A673 (cell line): ENCODE data around the gene TTYH3. TPM values are rescaled to one million over a fixed set of nuclear protein-coding genes. Genes with fewer than 3 reads are reported as not detected.

ENCODE experiments used
- BruUV-seq: library from RNA; stranded (reverse); fragments of 400-500 nt; replicated peaks from 2 replicates; lab custom pipeline; 2021; lab: Mats Ljungman, UMichigan
- CTCF ChIA-PET: fragments of 300-600 bp; sonication (Branson Sonifier 250); formaldehyde crosslinking; loops from one replicate; lab custom pipeline; 2022; ENCODE audit warnings: antibody characterized with exemption; lab: Charles Lee
- POLR2A ChIA-PET: fragments of 300-600 bp; sonication (Branson Sonifier 250); formaldehyde crosslinking; loops from one replicate; lab custom pipeline; 2022; ENCODE audit warnings: antibody characterized with exemption; ENCODE audit not compliant: low non-redundant PET; lab: Charles Lee
- DNase-seq: peaks from one replicate; pipeline ENCODE4 v3.0.0-alpha.2; 2015; ENCODE audit warnings: low spot score
- H3K27ac ChIP-seq: fragments of 200-600 bp; sonication (generic); 2 replicates; pipeline ENCODE4 v1.5.1; 2016; ENCODE audit warnings: mixed run types, low read depth, mild to moderate bottlenecking, mixed read lengths, antibody characterized with exemption, low read length; ENCODE audit not compliant: poor library complexity, severe bottlenecking
- H3K27me3 ChIP-seq: fragments of 200-600 bp; sonication (generic); replicated peaks from 2 replicates; pipeline ENCODE4 v1.6.1; 2017; ENCODE audit warnings: mixed run types, low read depth, mild to moderate bottlenecking, mixed read lengths, antibody characterized with exemption, low read length; ENCODE audit not compliant: insufficient read depth, poor library complexity
- H3K36me3 ChIP-seq: fragments of 200-600 bp; sonication (generic); 2 replicates; pipeline ENCODE4 v1.6.1; 2016; ENCODE audit warnings: mixed run types, mild to moderate bottlenecking, mixed read lengths, antibody characterized with exemption, low read length; ENCODE audit not compliant: insufficient read depth, poor library complexity, severe bottlenecking
- H3K4me1 ChIP-seq: fragments of 200-600 bp; sonication (generic); 2 replicates; pipeline ENCODE4 v1.6.1; 2017; ENCODE audit warnings: mixed run types, mild to moderate bottlenecking, mixed read lengths, antibody characterized with exemption, low read length; ENCODE audit not compliant: insufficient read depth, poor library complexity, severe bottlenecking
- H3K4me3 ChIP-seq: fragments of 200-600 bp; sonication (generic); 2 replicates; pipeline ENCODE4 v1.5.1; 2016; ENCODE audit warnings: low read depth, mixed run types, mild to moderate bottlenecking, mixed read lengths, low read length; ENCODE audit not compliant: poor library complexity, severe bottlenecking
- H3K9me3 ChIP-seq: fragments of 200-600 bp; sonication (generic); 2 replicates; pipeline ENCODE4 v1.6.1; 2016; ENCODE audit warnings: mixed run types, low read depth, mild to moderate bottlenecking, mixed read lengths, antibody characterized with exemption, low read length; ENCODE audit not compliant: poor library complexity, severe bottlenecking
- EZH2 ChIP-seq: fragments of 200-600 bp; sonication (generic); IDR thresholded peaks from 2 replicates; pipeline ENCODE4 v1.6.1; 2017; ENCODE audit warnings: borderline replicate concordance, low read depth, mild to moderate bottlenecking, mixed read lengths, antibody characterized with exemption, low read length; ENCODE audit not compliant: poor library complexity, severe bottlenecking
- intact Hi-C: fragments of 100-400 bp; cut with micrococcal nuclease; formaldehyde crosslinking; loops from one replicate; pipeline ENCODE4 v1.10.0; 2022; ENCODE audit not compliant: unreplicated experiment
- total RNA-seq: library from RNA; stranded (reverse); gene quantifications from 2 replicates; pipeline ENCODE4 v1.2.3, GENCODE V29; 2021
- TF ChIP-seq, protein P1 (sequence below): fragments of 300-800, 200-600 bp; sonication (generic); conservative IDR thresholded peaks from 2 replicates; pipeline ENCODE4 v1.5.1; 2017; ENCODE audit warnings: low read depth, mild to moderate bottlenecking, antibody characterized with exemption, low read length, moderate library complexity, mixed read lengths

The TTYH3 gene
- total RNA-seq, 1 experiment from 2014 or later, result 248 TPM

DNA sequence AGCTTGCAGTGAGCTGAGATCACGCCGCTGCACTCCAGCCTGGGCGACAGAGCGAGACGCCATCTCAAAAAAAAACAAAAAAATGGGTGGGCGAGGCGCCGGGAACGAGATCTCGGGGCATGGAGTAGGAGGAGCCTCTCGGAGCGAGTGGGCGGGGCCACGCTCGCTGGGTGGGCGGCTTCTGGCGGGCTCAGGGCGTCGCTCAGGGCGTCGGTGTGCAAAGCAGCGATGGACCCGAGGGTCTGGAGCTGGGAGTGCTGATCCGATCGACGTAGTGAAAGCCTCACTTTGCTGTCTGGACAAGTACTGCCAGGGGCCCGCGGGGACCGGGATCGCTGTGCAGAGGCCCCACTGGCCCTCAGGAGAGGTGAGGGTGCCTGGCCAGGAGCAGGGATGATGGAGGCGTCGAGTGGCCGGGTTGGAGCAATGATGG is 33.6 kb downstream of the TTYH3 start:
- TF ChIP-seq, protein P1, sequence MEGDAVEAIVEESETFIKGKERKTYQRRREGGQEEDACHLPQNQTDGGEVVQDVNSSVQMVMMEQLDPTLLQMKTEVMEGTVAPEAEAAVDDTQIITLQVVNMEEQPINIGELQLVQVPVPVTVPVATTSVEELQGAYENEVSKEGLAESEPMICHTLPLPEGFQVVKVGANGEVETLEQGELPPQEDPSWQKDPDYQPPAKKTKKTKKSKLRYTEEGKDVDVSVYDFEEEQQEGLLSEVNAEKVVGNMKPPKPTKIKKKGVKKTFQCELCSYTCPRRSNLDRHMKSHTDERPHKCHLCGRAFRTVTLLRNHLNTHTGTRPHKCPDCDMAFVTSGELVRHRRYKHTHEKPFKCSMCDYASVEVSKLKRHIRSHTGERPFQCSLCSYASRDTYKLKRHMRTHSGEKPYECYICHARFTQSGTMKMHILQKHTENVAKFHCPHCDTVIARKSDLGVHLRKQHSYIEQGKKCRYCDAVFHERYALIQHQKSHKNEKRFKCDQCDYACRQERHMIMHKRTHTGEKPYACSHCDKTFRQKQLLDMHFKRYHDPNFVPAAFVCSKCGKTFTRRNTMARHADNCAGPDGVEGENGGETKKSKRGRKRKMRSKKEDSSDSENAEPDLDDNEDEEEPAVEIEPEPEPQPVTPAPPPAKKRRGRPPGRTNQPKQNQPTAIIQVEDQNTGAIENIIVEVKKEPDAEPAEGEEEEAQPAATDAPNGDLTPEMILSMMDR, result no peak
- no peak for TF ChIP-seq EZH2
- peak; percentile 48 for DNase-seq
- CTCF ChIA-PET, result no interaction called here
- POLR2A ChIA-PET, result interaction anchor here (0.7 kb wide), 1 partner anchor 52 kb away, joined by 5 read pairs; no protein-coding TSS in a partner anchor
- H3K27ac ChIP-seq, result no peak overlapping the region
- H3K9me3 ChIP-seq, result no peaks in the 10 kb centered on the region
- H3K4me1 ChIP-seq, result no peaks in the 10 kb centered on the region
- BruUV-seq, result no TSS peak
- intact Hi-C loops, result no loop called here
- H3K36me3 ChIP-seq, result peaks cover 18% of the 10 kb centered on the region
- H3K27me3 ChIP-seq, result no peaks in the 10 kb centered on the region
- no peak overlapping the region for H3K4me3 ChIP-seq

DNA sequence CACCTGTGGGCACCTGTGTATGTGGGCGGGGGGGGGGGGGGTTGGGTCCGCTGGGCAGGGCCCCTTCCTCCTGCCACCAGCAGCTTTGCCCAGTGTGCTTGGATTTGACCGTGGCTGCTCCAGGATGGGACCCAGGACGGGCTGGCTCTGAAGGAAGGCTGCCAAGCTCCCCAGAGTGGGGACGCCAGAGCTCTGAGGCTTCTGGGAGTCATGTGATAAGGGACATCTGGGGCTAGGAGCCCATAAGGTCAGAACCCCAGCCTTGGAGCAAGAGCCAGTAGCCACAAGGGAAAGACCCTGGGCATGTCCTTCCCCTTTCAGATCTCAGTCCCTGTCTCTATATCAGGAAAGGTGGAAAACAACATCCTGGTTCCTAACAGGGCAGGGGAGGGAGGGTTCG is 34.4 kb downstream of the TTYH3 start:
- no peaks in the 10 kb centered on the region for H3K9me3 ChIP-seq
- no peak overlapping the region for H3K27ac ChIP-seq
- H3K27me3 ChIP-seq, result no peaks in the 10 kb centered on the region
- H3K36me3 ChIP-seq, result peaks cover 11% of the 10 kb centered on the region
- CTCF ChIA-PET, result no interaction called here
- TF ChIP-seq EZH2, result no peak
- TF ChIP-seq, protein P1, result no peak
- no peak overlapping the region for H3K4me3 ChIP-seq
- no peak for DNase-seq
- POLR2A ChIA-PET, result no interaction called here
- no peaks in the 10 kb centered on the region for H3K4me1 ChIP-seq
- intact Hi-C loops, result no loop called here
- no TSS peak for BruUV-seq

DNA sequence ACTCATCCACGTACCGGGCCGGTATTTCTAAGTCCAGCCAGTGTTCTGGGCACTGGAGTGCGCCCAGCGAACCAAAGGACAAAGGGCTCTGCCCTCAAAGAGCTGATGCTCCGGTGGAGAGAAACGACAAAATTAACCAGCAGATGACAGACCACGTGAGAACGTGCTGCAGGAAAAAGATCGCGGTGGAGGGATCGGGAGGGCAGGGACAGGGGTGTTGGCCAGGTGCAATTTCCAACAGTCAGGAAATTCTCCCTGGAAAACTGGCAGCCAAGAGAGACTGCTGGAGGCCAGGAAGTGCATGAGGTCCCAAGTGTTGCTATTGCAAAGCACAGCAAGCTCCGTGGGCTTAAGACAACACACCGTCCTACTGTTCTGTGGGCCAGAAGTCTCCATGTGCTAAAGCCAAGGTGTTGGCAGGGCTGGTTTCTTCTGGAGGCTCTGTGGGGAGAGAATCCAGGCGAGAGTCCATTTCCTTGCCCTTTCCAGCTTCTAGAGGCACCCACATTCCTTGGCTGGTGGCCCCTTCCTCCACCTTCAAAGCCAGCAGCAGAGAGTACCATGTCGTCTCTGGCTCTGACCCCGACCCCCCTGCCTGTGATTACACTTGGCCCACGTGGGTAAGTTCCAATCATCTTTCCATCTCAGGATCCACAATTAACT is 34.9 kb downstream of the TTYH3 start:
- TF ChIP-seq, protein P1, result no peak
- no peak for TF ChIP-seq EZH2
- Histone ChIP-seq H3K27ac (no peak overlapping the region), H3K9me3 (no peaks in the 10 kb centered on the region), H3K4me1 (no peaks in the 10 kb centered on the region), H3K27me3 (no peaks in the 10 kb centered on the region), H3K36me3 (peaks cover 11% of the 10 kb centered on the region), H3K4me3 (no peak overlapping the region)
- ChIA-PET POLR2A (no interaction called here), CTCF (no interaction called here)
- intact Hi-C loops, result no loop called here
- BruUV-seq, result no TSS peak
- DNase-seq, result no peak
